ENCODE results near the gene ACOX3.

DNA sequence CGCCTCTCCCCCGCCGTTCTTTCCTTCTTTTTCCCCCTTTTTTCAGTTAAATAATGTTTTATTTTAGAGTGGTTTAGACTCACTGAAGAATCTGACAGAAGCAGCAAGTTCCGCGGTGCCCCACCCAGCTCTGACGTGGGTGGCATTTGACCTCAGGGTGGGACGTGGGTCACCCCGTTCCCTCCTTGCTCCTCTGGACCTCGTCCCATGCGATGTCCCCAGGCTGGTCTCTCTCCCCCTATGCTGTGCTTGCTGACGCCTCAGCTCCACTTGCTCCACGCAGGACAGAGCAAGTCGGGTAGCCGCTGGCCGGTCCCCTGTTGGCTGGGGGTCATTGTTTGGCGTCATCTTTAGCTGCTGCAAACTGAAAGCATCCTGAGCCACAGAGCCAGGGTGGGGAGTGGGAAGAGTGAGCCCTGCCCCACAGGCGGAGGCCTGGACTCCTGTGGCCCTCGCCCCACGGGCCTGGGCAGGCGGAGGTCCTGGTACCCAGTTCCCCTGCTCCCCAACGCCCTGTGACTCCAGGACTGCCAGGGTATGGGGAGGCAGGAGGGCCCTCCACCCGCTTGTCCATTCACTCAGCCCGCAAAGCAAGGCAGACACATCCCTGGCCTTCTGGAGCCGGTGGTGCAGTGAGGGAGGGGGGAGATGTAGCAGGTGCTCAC, 30.8 kb upstream of the ACOX3 start:
- TF ChIP-seq POLR2AphosphoS5 (IDR thresholded peaks at IDR 0.05) (no peak), POLR2A (IDR thresholded peaks at IDR 0.05; ENCODE audit: low read depth) (no peak)
- TF ChIP-seq, protein P1, sequence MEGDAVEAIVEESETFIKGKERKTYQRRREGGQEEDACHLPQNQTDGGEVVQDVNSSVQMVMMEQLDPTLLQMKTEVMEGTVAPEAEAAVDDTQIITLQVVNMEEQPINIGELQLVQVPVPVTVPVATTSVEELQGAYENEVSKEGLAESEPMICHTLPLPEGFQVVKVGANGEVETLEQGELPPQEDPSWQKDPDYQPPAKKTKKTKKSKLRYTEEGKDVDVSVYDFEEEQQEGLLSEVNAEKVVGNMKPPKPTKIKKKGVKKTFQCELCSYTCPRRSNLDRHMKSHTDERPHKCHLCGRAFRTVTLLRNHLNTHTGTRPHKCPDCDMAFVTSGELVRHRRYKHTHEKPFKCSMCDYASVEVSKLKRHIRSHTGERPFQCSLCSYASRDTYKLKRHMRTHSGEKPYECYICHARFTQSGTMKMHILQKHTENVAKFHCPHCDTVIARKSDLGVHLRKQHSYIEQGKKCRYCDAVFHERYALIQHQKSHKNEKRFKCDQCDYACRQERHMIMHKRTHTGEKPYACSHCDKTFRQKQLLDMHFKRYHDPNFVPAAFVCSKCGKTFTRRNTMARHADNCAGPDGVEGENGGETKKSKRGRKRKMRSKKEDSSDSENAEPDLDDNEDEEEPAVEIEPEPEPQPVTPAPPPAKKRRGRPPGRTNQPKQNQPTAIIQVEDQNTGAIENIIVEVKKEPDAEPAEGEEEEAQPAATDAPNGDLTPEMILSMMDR (IDR thresholded peaks at IDR 0.05): no peak

All from esophagus muscularis mucosa (tissue), 3 donors.